WTC11 (cell line): Measurements from ENCODE around the gene OSBP2. TPM values are rescaled to one million over a fixed set of nuclear protein-coding genes. Genes with fewer than 3 reads are reported as not detected.

Experiments used
- ATAC-seq: fragments of 200-7000 bp; cut with Tn5 transposase; 2 replicates; pipeline ENCODE4 v1.10.0; 2021; ENCODE audit warnings: mild to moderate bottlenecking, moderate library complexity
- CTCF ChIA-PET: fragments of 300-600 bp; sonication (Branson Sonifier 250); formaldehyde crosslinking; loops from one replicate; lab custom pipeline; 2021; ENCODE audit warnings: antibody characterized with exemption; lab: Charles Lee
- POLR2A ChIA-PET: fragments of 350-600 bp; sonication (Branson Sonifier 250); formaldehyde crosslinking; loops from one replicate; lab custom pipeline; 2021; ENCODE audit warnings: antibody characterized with exemption; lab: Charles Lee
- DNase-seq: peaks from one replicate; pipeline ENCODE4 v3.0.0; 2021; ENCODE audit warnings: low spot score
- H3K27ac Mint-ChIP-seq: 2 replicates; pipeline ENCODE4 v1.8.0; 2021; ENCODE audit warnings: mixed read lengths
- H3K27me3 Mint-ChIP-seq: 2 replicates; pipeline ENCODE4 v1.8.0; 2021; ENCODE audit warnings: low read depth, mild to moderate bottlenecking, moderate library complexity, mixed read lengths
- H3K36me3 Mint-ChIP-seq: 2 replicates; pipeline ENCODE4 v1.8.0; 2021; ENCODE audit warnings: mixed read lengths
- H3K4me1 Mint-ChIP-seq: 2 replicates; pipeline ENCODE4 v1.8.0; 2022; ENCODE audit warnings: mixed read lengths
- H3K4me3 Mint-ChIP-seq: 2 replicates; pipeline ENCODE4 v1.8.0; 2021; ENCODE audit warnings: mild to moderate bottlenecking, moderate library complexity, mixed read lengths
- H3K9me3 Mint-ChIP-seq: 2 replicates; pipeline ENCODE4 v1.8.0; 2021; ENCODE audit warnings: mixed read lengths
- ATF2 ChIP-seq: sonication (generic); formaldehyde crosslinking; IDR thresholded peaks from 2 replicates; pipeline ENCODE4 v1.8.1; 2022; ENCODE audit warnings: low read depth, missing genetic modification reagents, borderline replicate concordance
- ATF6 ChIP-seq: sonication (generic); formaldehyde crosslinking; IDR thresholded peaks from 2 replicates; pipeline ENCODE4 v1.8.1; 2023; ENCODE audit warnings: mild to moderate bottlenecking, missing genetic modification reagents
- CDX4 ChIP-seq: fragments of 250-450 bp; sonication (Bioruptor Pico); IDR thresholded peaks from 2 replicates; pipeline ENCODE4 v1.9.0; 2021; ENCODE audit warnings: moderate library complexity, mild to moderate bottlenecking, inconsistent platforms, borderline replicate concordance
- E2F1 ChIP-seq: sonication (generic); formaldehyde crosslinking; IDR thresholded peaks from 2 replicates; pipeline ENCODE4 v1.8.0; 2022; ENCODE audit warnings: mild to moderate bottlenecking, missing genetic modification reagents
- E2F4 ChIP-seq: sonication (generic); formaldehyde crosslinking; IDR thresholded peaks from 2 replicates; pipeline ENCODE4 v1.8.1; 2022; ENCODE audit warnings: low read depth, mild to moderate bottlenecking, moderate library complexity, missing genetic modification reagents, borderline replicate concordance
- HMGXB4 ChIP-seq: sonication (generic); formaldehyde crosslinking; IDR thresholded peaks from 2 replicates; pipeline ENCODE4 v1.8.1; 2023; ENCODE audit warnings: mild to moderate bottlenecking, moderate library complexity, missing genetic modification reagents
- IRF2 ChIP-seq: sonication (generic); formaldehyde crosslinking; IDR thresholded peaks from 2 replicates; pipeline ENCODE4 v1.8.0; 2022; ENCODE audit warnings: low read depth, missing genetic modification reagents, borderline replicate concordance
- JAZF1 ChIP-seq: fragments of 250-450 bp; sonication (Bioruptor Pico); IDR thresholded peaks from 2 replicates; pipeline ENCODE4 v1.9.0; 2021; ENCODE audit warnings: moderate library complexity, mild to moderate bottlenecking, inconsistent platforms
- KAT7 ChIP-seq: sonication (generic); formaldehyde crosslinking; IDR thresholded peaks from 2 replicates; pipeline ENCODE4 v1.8.1; 2023; ENCODE audit warnings: missing genetic modification reagents, mild to moderate bottlenecking, borderline replicate concordance
- NFYB ChIP-seq: sonication (generic); formaldehyde crosslinking; conservative IDR thresholded peaks from 2 replicates; pipeline ENCODE4 v1.8.0; 2022; ENCODE audit warnings: low read depth, missing genetic modification reagents
- NR1H2 ChIP-seq: sonication (generic); formaldehyde crosslinking; IDR thresholded peaks from 2 replicates; pipeline ENCODE4 v1.9.0; 2021; ENCODE audit warnings: mild to moderate bottlenecking, moderate library complexity, missing genetic modification reagents
- NR3C1 ChIP-seq: sonication (generic); formaldehyde crosslinking; conservative IDR thresholded peaks from 2 replicates; pipeline ENCODE4 v1.8.1; 2023; ENCODE audit warnings: low read depth, mild to moderate bottlenecking, missing genetic modification reagents
- PRRX2 ChIP-seq: fragments of 250-450 bp; sonication (Bioruptor Pico); IDR thresholded peaks from 2 replicates; pipeline ENCODE4 v1.8.0; 2021; ENCODE audit warnings: mild to moderate bottlenecking
- TEAD4 ChIP-seq: sonication (generic); formaldehyde crosslinking; IDR thresholded peaks from 2 replicates; pipeline ENCODE4 v1.8.0; 2022; ENCODE audit warnings: mild to moderate bottlenecking, missing genetic modification reagents
- TP53 ChIP-seq: sonication (generic); formaldehyde crosslinking; IDR thresholded peaks from 2 replicates; pipeline ENCODE4 v1.8.1; 2023; ENCODE audit warnings: mild to moderate bottlenecking, missing genetic modification reagents
- USF1 ChIP-seq: sonication (generic); formaldehyde crosslinking; IDR thresholded peaks from 2 replicates; pipeline ENCODE4 v1.8.0; 2022; ENCODE audit warnings: mild to moderate bottlenecking, missing genetic modification reagents
- ZNF281 ChIP-seq: sonication (generic); formaldehyde crosslinking; IDR thresholded peaks from 2 replicates; pipeline ENCODE4 v1.8.0; 2023; ENCODE audit warnings: mild to moderate bottlenecking, missing genetic modification reagents
- ZNF317 ChIP-seq: sonication (generic); formaldehyde crosslinking; IDR thresholded peaks from 2 replicates; pipeline ENCODE4 v1.8.1; 2023; ENCODE audit warnings: low read depth, mild to moderate bottlenecking, moderate library complexity, missing genetic modification reagents, borderline replicate concordance
- ZNF425 ChIP-seq: fragments of 250-450 bp; sonication (Bioruptor Pico); conservative IDR thresholded peaks from 2 replicates; pipeline ENCODE4 v1.9.0; 2021; ENCODE audit warnings: mild to moderate bottlenecking
- ZNF671 ChIP-seq: fragments of 250-450 bp; sonication (Bioruptor Pico); IDR thresholded peaks from 2 replicates; pipeline ENCODE4 v1.8.0; 2021; ENCODE audit warnings: mild to moderate bottlenecking
- total RNA-seq: library from RNA; stranded (reverse); gene quantifications from 3 replicates; pipeline ENCODE4 v1.2.3, GENCODE V29; 2021

The OSBP2 gene
- total RNA-seq, 1 experiment from 2014 or later, result 4.1 TPM

GRCh38 chr22:30829901-30830550 is 135.4 kb downstream of the OSBP2 start:
- TF ChIP-seq NR1H2 (CRISPR knock-in tag), result no peak
- TF ChIP-seq TEAD4 (CRISPR knock-in tag), result no peak
- TF ChIP-seq PRRX2, result no peak
- TF ChIP-seq KAT7 (CRISPR knock-in tag), result no peak
- TF ChIP-seq HMGXB4 (CRISPR knock-in tag), result no peak
- no peak for TF ChIP-seq NR3C1 (CRISPR knock-in tag)
- no peak for TF ChIP-seq CDX4 (CRISPR knock-in tag)
- no peak for TF ChIP-seq E2F4 (CRISPR knock-in tag)
- TF ChIP-seq ZNF671 (CRISPR knock-in tag), result no peak
- no peak for TF ChIP-seq ZNF425 (CRISPR knock-in tag)
- DNase-seq, result no peak
- ChIA-PET POLR2A (no interaction called here), CTCF (interaction anchor here (0.5 kb wide), 1 partner anchor 324 kb away, joined by 4 read pairs; no protein-coding TSS in a partner anchor)
- Mint-ChIP-seq H3K9me3 (no peaks in the 10 kb centered on the region), H3K27ac (no peak overlapping the region), H3K27me3 (no peaks in the 10 kb centered on the region), H3K36me3 (no peaks in the 10 kb centered on the region), H3K4me3 (no peak overlapping the region), H3K4me1 (peaks cover 12% of the 10 kb centered on the region)
- no peak for ATAC-seq

GRCh38 chr22:30830907-30831306 is 136.2 kb downstream of the OSBP2 start:
- DNase-seq (no peak), ATAC-seq (no peak)
- CTCF ChIA-PET, result no interaction called here
- H3K4me1 Mint-ChIP-seq, result peaks cover 12% of the 10 kb centered on the region
- POLR2A ChIA-PET, result no interaction called here
- H3K27me3 Mint-ChIP-seq, result no peaks in the 10 kb centered on the region
- H3K27ac Mint-ChIP-seq, result no peak overlapping the region
- no peak overlapping the region for H3K4me3 Mint-ChIP-seq
- H3K9me3 Mint-ChIP-seq, result no peaks in the 10 kb centered on the region
- H3K36me3 Mint-ChIP-seq, result no peaks in the 10 kb centered on the region
- no peak for TF ChIP-seq NFYB (CRISPR knock-in tag)
- no peak for TF ChIP-seq USF1
- no peak for TF ChIP-seq ZNF317 (CRISPR knock-in tag)
- TF ChIP-seq ATF6, result no peak
- no peak for TF ChIP-seq E2F1 (CRISPR knock-in tag)
- no peak for TF ChIP-seq TP53 (CRISPR knock-in tag)
- TF ChIP-seq JAZF1, result no peak
- no peak for TF ChIP-seq IRF2 (CRISPR knock-in tag)
- TF ChIP-seq ATF2 (CRISPR knock-in tag), result no peak
- no peak for TF ChIP-seq ZNF281 (CRISPR knock-in tag)
